GM21381 (cell line): ENCODE results near the gene PLCB2.
A peak's percentile ranks its signal among the peaks of the same experiment; 100 is the strongest.

Experiments used
- ATAC-seq: cut with Tn5 transposase; IDR thresholded peaks from one replicate; pipeline ENCODE4 v1.9.1; 2021; ENCODE audit warnings: mild to moderate bottlenecking, moderate library complexity; ENCODE audit not compliant: unreplicated experiment

Gene PLCB2

GRCh38 chr15:40328176-40328575 lies 20.4 kb upstream of the PLCB2 start:
- no peak for ATAC-seq

GRCh38 chr15:40327457-40327856 lies 19.7 kb upstream of the PLCB2 start:
- ATAC-seq = no peak

DNA sequence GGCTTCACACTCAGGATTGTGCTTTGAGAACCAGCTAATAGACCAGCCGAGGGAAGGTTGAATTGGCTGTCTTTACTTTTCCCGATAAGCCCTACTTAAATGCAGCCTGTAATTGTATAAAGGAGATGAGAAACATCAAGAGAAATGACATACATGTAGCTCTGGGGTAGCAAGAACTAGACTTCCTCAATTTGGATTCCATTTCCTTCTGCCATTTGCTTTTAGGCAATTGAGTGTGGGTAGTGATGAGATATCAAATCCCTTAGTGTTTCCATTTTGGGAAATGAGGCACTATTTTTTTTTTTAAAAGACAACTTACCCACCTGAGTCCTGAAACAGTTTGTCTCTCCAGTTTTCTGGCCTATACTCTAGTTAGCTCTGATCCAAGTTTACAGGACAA lies 18.0 kb upstream of the PLCB2 start:
- ATAC-seq = no peak

DNA sequence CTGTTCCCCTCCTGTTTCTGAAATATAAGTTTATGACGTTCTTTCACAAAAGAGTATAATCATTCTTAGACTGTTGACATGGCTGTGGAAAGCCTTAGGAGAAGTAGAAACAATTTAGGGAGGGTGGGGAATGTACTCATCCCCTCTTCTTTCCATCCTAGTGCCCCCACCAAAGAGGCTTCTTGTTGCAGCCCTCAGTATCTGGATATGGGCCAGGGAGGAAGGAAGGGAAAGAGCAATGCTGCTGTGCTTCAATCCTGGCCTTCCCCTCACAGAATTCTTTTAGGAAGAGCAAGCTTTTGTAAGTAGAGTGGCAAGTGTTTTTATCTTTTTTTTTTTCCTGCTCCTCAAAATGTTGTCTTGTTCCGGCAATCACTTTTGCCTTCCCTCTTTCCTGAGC lies 17.5 kb upstream of the PLCB2 start:
- ATAC-seq = no peak

DNA sequence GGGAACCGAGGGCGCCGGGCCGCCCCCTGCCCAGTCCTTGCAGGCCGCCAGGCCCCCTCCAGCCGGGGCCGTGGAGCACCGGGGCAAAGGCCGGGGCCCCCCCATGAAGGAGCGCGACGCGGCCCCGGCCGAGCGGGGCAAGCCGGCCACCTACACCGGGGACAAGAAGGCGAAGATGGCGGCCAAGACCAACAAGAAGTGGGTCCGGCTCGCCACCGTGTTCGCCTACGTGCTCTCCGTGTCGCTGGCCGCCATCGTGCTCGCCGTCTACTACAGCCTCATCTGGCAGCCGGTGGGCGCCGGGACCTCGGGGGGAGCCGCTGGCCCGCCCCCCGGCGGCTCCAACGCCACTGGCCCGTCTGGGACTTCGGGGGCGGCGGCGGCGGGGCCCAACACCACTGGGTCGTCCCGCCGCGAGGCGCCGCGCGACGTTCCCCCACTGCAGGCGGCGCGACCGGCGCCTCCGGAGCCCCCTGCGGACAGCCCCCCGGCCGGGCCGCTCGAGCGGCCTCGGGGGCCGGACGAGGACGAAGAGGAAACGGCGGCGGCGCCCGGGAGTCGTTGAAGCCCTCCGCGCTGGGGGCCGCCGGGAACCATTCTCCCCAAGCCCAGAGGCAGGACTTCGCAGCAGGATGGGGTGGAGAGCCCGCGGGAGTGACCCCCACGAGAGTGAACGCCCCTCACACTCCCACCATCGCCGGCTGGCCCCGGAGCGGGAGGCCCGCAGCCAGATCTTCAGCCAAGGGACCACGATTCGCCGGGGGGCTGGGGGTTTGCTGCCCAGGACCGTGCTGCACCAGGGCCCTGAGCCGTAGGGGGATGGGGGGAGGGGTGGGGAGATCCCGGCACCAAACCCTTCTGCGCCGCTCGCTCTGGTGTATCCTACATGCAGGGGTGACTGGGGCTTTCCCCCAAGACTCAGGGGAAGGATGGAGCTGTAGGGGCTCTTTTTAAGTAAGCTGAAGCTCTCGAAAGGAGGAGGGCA lies 16.5 kb upstream of the PLCB2 start:
- ATAC-seq = peak; percentile 10

GRCh38 chr15:40323239-40323952 lies 15.7 kb upstream of the PLCB2 start, which contains the start of gene INAFM2:
TSS of gene INAFM2 (plus strand) at chr15:40323692. CDS start at chr15:40324056, 364 bp downstream.
- ATAC-seq = peak; percentile 80

GRCh38 chr15:40322531-40323238 lies 14.9 kb upstream of the PLCB2 start:
- ATAC-seq = no peak

DNA sequence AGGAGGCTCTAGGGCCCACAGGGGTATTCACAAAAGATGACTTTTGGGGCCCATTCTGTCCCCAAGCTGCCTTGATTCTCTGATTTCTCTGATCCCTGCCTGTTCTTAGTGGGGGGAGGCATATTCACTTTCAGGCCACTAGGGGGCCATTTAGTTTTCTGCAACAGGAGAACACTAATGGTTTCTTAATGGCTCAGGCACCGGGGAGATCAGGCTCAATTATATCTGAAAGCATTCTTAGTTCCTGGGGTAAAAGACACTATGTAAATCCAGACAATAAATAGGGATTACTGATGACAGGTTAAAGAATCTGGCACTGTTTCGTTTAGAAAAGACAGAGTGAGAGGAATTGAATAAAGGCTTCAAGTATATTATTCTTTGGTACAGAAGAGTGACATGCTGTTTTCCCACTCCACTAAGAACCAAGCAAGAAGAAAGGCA lies 13.2 kb upstream of the PLCB2 start:
- no peak for ATAC-seq

- ATAC-seq = no peak
Observed at GRCh38 chr15:40320409-40320808, 12.7 kb upstream of the PLCB2 start.

DNA sequence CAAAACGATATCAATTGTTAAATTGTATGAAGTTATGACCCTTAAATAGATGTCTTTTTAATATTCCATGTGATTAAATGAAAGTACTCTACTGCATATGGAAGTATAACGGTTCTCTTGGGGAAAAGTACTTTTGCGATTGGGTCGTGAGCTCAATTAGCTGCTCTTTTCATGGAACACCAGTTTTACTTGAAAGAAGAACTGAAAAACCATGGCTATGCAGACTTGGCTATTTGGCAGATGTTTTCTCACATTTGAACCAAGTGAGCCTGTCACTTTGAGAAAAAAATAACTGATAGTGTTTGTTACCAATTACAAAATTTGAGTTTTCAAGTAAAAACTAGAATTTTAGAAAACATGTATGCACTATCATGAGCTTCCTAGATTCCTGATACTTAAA lies 9.8 kb upstream of the PLCB2 start:
- ATAC-seq = no peak

DNA sequence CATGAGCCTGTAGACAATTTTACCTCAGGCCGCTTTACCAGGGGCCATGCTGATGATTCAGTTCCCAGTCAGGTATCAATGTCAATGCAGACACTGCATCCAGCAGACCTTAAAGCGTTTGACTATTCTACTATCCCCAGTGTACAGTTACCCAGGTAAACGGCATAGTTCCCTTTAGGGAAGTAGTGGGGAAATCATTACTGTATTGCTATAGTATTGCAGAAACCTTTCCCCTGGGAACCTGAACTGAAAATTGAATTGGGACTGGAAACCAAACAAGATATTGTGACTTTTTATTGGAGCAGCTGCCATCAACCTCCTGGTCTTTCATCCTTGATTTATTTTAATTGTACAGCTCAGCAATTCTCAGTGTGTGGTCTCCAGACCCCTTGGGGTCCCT lies 9.2 kb upstream of the PLCB2 start:
- no peak for ATAC-seq

GRCh38 chr15:40314723-40315276 lies 7.1 kb upstream of the PLCB2 start:
- no peak for ATAC-seq

DNA sequence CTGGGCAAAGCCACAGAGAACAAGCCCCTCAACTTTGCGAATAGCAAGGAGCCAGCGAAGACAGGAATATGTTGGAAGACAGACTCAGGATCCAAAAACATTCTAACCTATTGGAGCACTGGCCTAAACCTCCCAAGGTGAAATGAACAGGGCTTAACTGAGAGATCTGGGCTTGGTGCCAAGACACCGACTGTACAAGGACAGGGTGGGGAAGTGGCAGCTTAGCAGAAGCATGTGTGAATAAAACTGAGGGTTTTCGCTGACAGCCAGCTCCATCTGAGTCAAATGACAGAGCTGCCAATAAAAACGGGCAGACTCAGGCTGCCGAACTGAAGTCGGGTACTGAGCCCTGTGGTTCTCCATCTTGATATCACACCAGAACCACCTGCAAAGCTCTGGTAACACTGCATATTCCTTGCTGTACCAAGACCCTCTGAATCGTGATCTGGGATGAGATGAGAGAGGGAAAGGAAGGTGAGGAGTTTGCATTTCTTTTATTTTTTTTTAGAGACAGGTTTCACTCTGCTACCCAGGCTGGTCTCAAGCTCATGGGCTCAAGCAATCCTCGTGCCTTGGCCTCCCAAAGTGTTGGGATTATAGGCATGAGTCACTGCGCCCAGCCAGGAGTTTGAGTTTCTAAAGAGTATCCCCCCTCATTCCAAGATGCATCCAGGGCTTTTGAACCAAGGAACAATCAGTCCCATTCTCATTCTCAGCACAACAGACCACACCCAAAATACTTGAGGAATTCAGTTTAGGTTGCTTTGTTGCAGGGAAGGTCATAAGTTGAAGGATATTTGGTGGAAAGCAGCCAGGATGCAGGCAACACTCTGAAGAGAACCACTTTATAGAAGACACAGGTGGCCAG lies 6.0 kb upstream of the PLCB2 start:
- ATAC-seq = no peak

DNA sequence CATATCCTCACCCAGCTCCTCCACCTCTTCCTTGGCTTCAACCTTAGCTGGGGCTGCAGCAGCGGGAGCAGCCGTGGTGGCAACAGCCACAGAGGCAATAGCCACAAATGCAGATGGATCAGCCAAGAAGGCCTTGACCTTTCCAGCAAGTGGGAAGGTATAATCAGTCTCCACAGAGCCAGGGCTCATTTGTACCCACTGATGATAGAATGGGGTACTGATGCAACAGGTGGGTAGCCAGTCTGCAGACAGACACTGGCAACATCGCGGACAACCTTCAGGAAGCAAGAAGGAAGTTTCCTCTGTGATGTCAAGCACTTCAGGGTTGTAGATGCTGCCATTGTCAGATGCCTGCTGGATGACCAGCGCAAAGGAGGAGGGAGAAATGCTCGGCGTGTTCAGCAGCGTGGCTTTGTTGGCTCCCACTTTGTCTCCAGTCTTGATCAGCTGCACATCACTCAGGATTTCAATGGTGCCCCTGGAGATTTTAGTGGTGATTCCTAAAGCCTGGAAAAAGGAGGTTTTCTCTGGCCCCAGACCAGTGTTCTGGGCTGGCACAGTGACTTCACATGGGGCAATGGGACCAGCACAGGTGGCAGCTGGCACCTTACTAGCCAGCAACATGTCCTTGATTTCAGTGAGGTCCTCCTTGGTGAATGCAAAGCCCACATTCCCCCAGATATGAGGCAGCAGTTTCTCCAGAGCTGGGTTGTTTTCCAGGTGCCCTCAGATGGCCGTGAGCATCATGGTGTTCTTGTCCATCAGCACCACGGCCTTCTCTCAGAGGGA lies 4.8 kb upstream of the PLCB2 start:
- no peak for ATAC-seq

- ATAC-seq = no peak
Observed at GRCh38 chr15:40310993-40311392, 3.3 kb upstream of the PLCB2 start.

DNA sequence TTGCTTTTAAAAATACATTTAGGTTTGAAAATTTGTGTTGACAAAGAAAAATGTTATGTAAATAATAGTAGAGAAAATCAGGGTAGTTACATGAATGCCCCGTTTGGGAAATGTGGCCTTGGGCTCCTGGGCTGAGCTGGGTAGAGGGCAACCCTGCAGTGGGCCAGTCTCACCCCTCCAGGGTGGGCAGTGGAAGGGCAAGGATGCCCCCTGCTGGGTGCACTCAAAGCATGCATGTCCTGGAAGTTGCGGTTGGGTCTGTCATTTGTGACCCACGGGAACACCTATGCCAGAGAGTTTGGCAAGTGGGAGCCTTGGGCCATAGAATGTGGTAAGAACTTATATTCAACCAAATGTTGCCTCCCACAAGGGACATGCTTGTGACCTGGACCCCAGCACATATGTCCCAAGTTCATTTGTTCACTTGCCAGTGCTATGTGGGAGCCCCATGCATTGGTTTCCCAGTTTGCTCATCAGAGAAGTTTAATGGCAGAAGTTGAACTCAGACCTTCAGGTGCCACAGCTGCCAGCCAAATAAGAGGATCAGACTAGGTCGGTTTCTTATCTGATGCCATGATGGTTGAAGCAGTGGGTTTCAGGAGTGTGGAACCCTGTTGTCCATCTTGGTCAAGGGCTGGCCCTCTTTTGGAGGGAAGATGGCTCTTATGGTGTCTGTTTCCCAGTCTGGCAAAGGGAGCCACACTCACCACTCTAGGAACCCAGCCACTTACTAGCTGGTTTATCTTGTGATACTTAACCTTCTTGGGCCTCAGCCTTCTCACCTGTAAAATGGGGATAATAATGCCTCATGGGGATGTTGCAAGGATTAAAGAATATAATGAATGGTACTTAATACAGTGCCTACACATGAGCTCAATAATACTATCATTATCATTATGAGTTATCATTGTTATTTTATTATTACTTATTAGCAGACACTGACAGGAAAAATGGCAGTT lies 2.5 kb upstream of the PLCB2 start:
- no peak for ATAC-seq

- no peak for ATAC-seq
Observed at GRCh38 chr15:40309344-40309862, 1.7 kb upstream of the PLCB2 start.

- no peak for ATAC-seq
Observed at GRCh38 chr15:40306908-40307307, 827 bp downstream of the PLCB2 start.
